BE2C (cell line): Measurements from ENCODE around the gene HIBCH.

ENCODE experiments used
- DNase-seq: peaks from one replicate; pipeline ENCODE4 v3.0.0-alpha.2; 2020
- H3K27me3 ChIP-seq: fragments of 250-450 bp; sonication (Bioruptor Pico); 2 replicates; pipeline ENCODE4 v1.5.1; 2020; ENCODE audit warnings: mild to moderate bottlenecking
- H3K36me3 ChIP-seq: fragments of 250-450 bp; sonication (Bioruptor Pico); 2 replicates; pipeline ENCODE4 v1.5.1; 2020; ENCODE audit warnings: mild to moderate bottlenecking
- H3K4me1 ChIP-seq: fragments of 250-450 bp; sonication (Bioruptor Pico); 2 replicates; pipeline ENCODE4 v1.5.1; 2020
- H3K4me3 ChIP-seq: 2 replicates; pipeline ENCODE4 v1.5.1; 2011; ENCODE audit warnings: low read depth, low read length
- H3K9me3 ChIP-seq: fragments of 250-450 bp; sonication (Bioruptor Pico); 2 replicates; pipeline ENCODE4 v1.5.1; 2020
- CTCF ChIP-seq: IDR thresholded peaks from 2 replicates; pipeline ENCODE4 v1.5.1; 2012; ENCODE audit warnings: mild to moderate bottlenecking, low read depth, low read length

Gene HIBCH

DNA sequence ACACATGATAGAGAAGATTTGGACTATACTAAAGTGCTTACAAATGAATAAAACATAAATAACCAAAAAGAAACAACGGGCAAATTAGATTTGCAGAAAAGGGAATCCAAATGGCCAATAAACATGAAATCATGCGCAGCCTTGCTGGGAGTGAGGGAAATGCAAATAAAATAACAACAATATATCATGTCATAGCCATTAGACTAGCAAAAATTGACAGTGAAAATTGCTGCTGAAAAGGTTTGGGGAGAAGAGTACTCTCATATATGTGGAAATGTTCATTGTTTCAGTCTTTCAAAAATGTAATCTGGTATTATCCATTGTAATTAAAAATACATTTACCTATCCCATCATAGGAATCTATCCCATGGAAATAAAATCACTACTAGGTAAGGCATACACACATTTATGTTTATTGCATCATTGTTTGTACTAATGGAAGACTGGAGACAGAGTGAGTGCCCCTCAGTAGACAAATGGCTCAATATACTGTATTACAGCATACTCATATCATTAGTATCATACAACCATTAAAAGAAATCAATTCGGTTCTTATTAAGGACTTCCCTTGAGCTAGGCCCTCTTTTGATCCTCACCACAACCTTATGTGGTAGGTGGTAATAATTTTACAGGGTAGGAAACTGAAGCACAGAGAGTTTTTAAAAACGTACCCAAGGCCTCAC lies 163.0 kb downstream of the HIBCH start:
- no peak overlapping the region for H3K4me3 ChIP-seq
- no peaks in the 10 kb centered on the region for H3K4me1 ChIP-seq
- TF ChIP-seq CTCF, result no peak
- H3K9me3 ChIP-seq, result no peaks in the 10 kb centered on the region
- H3K27me3 ChIP-seq, result no peaks in the 10 kb centered on the region
- no peaks in the 10 kb centered on the region for H3K36me3 ChIP-seq
- DNase-seq, result no peak
